Measurements from ENCODE around the gene TIAM2.

GRCh38 chr6:155301867-155302266 lies 306.8 kb downstream of the TIAM2 start:
- TF ChIP-seq YY1 (IDR thresholded peaks at IDR 0.05; ENCODE audit: borderline replicate concordance in 1 of 3, control insufficient read depth in 1 of 3, extremely low read depth in 1 of 3, insufficient read depth in 3 of 3, insufficient read length in 1 of 3, insufficient replicate concordance in 2 of 3, low read depth in 1 of 3, low read length in 2 of 3) (no peak), MYBL2 (IDR thresholded peaks at IDR 0.05; ENCODE audit: low read depth) (no peak), MYBL2 (CRISPR knock-in tag; IDR thresholded peaks at IDR 0.05; ENCODE audit: borderline replicate concordance) (no peak), FOXP4 (CRISPR knock-in tag; IDR thresholded peaks at IDR 0.05; ENCODE audit: borderline replicate concordance) (no peak), MYC (IDR thresholded peaks at IDR 0.05; ENCODE audit: low read depth, low read length) (no peak), MYC (CRISPR knock-in tag; IDR thresholded peaks at IDR 0.05; ENCODE audit: borderline replicate concordance, low read depth) (no peak)
- TF ChIP-seq, protein P1, sequence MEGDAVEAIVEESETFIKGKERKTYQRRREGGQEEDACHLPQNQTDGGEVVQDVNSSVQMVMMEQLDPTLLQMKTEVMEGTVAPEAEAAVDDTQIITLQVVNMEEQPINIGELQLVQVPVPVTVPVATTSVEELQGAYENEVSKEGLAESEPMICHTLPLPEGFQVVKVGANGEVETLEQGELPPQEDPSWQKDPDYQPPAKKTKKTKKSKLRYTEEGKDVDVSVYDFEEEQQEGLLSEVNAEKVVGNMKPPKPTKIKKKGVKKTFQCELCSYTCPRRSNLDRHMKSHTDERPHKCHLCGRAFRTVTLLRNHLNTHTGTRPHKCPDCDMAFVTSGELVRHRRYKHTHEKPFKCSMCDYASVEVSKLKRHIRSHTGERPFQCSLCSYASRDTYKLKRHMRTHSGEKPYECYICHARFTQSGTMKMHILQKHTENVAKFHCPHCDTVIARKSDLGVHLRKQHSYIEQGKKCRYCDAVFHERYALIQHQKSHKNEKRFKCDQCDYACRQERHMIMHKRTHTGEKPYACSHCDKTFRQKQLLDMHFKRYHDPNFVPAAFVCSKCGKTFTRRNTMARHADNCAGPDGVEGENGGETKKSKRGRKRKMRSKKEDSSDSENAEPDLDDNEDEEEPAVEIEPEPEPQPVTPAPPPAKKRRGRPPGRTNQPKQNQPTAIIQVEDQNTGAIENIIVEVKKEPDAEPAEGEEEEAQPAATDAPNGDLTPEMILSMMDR (IDR thresholded peaks at IDR 0.05 in 2 of 3, conservative IDR thresholded peaks at IDR 0.05 in 1 of 3; ENCODE audit: insufficient read depth in 2 of 3, low read depth in 1 of 3, low read length in 3 of 3) = no peak

Data from K562 (cell line).